Natural killer cell treated with Interleukin-12 subunit alpha and Interleukin-12 subunit beta and Interleukin-15 and Interleukin-18, amount 100 ng/mL, for 72 hours (primary cell): Measurements from ENCODE around the gene NUP62. TPM values are rescaled to one million over a fixed set of nuclear protein-coding genes. Genes with fewer than 3 reads are reported as not detected.

Source experiments
- total RNA-seq, 2 donors: library from RNA; stranded (reverse); gene quantifications; one replicate each; pipeline ENCODE4 v1.2.3, GENCODE V29; 2022

NUP62 gene
- total RNA-seq, 2 donors from 2014 or later = 109 to 187 TPM

Other genes with a start within 250 kb of the NUP62 start
- 10 to 100 TPM in 1 of 2 donors, 1 to 10 TPM in 1; 5.7 to 18.5 TPM for gene ADM5, start 239.9 kb downstream of the NUP62 start, total RNA-seq
- gene CPT1C, start 238.4 kb downstream of the NUP62 start, total RNA-seq = 1 to 10 TPM in 1 of 2 donors, under 1 TPM in 1; 0.52 to 2.7 TPM
- gene TSKS, start 166.2 kb downstream of the NUP62 start, total RNA-seq = under 1 TPM; 0.38 to 0.53 TPM
- gene AP2A1, start 162.5 kb downstream of the NUP62 start, total RNA-seq = 100 to 1,000 TPM; 131 to 142 TPM
- 10 to 100 TPM; 10.7 to 18.0 TPM for gene FUZ, start 116.2 kb downstream of the NUP62 start, total RNA-seq
- 10 to 100 TPM; 48.0 to 64.6 TPM for gene MED25, start 111.2 kb downstream of the NUP62 start, total RNA-seq
- 10 to 100 TPM; 64.6 to 78.0 TPM for gene PTOV1, start 78.3 kb downstream of the NUP62 start, total RNA-seq
- gene PNKP, start 61.9 kb downstream of the NUP62 start, total RNA-seq = 100 to 1,000 TPM; 146 to 205 TPM
- 10 to 100 TPM; 16.8 to 32.1 TPM for gene AKT1S1, start 52.1 kb downstream of the NUP62 start, total RNA-seq
- 10 to 100 TPM; 26.0 to 34.0 TPM for gene TBC1D17, start 51.8 kb downstream of the NUP62 start, total RNA-seq
- 10 to 100 TPM in 1 of 2 donors, 1 to 10 TPM in 1; 2.4 to 15.1 TPM for gene IL4I1, start 32.6 kb downstream of the NUP62 start, total RNA-seq
- gene ATF5, start 299 bp downstream of the NUP62 start, total RNA-seq = 10 to 100 TPM; 12.1 to 12.4 TPM
- not detected for gene SIGLEC11, start 31.7 kb upstream of the NUP62 start, total RNA-seq
- gene VRK3, start 95.9 kb upstream of the NUP62 start, total RNA-seq = 10 to 100 TPM; 52.1 to 70.9 TPM
- gene ZNF473, start 96.5 kb upstream of the NUP62 start, total RNA-seq = 10 to 100 TPM in 1 of 2 donors, 1 to 10 TPM in 1; 6.2 to 10.3 TPM
- gene IZUMO2, start 233.8 kb upstream of the NUP62 start, total RNA-seq = not detected